HCT116 (cell line): ENCODE measurements around the gene TAF15.

Experiments
- CEBPB ChIP-seq: IDR thresholded peaks from 2 replicates; pipeline ENCODE4 v1.6.1; 2012; ENCODE audit warnings: low read depth
- POLR2A ChIP-seq: IDR thresholded peaks from 2 replicates; pipeline ENCODE4 v1.7.0; 2011; ENCODE audit warnings: borderline replicate concordance; ENCODE audit not compliant: insufficient read depth, insufficient read length; ENCODE audit errors: extremely low read depth
- RAD21 ChIP-seq: IDR thresholded peaks from 2 replicates; pipeline ENCODE4 v1.6.1; 2012; ENCODE audit warnings: low read depth, mild to moderate bottlenecking
- SIN3A ChIP-seq: IDR thresholded peaks from 2 replicates; pipeline ENCODE4 v1.6.1; 2012; ENCODE audit warnings: low read depth
- SP1 ChIP-seq: IDR thresholded peaks from 2 replicates; pipeline ENCODE4 v1.6.1; 2012; ENCODE audit warnings: low read depth
- ZNF274 ChIP-seq: fragments of 200-500 bp; sonication (Bioruptor generic); IDR thresholded peaks from 2 replicates; pipeline ENCODE4 v1.6.1; 2014; ENCODE audit warnings: mild to moderate bottlenecking, low read depth, low read length, inconsistent platforms
- TF ChIP-seq, protein P1 (sequence below), 3 experiments: fragments of 200-600 bp in 1 of 3; sonication (generic) in 1 of 3; IDR thresholded peaks in 2 of 3; conservative IDR thresholded peaks in 1 of 3; 2 replicates each; pipeline ENCODE4 v1.5.1; 2012 to 2017; ENCODE audit warnings: low read depth in 2 of 3, low read length in 2 of 3, antibody characterized with exemption in 1 of 3, borderline replicate concordance in 1 of 3, control low read depth in 1 of 3, mild to moderate bottlenecking in 1 of 3, mixed read lengths in 1 of 3, mixed run types in 1 of 3, moderate library complexity in 1 of 3; ENCODE audit not compliant: insufficient read depth in 1 of 3
- TF ChIP-seq, protein P2 (sequence below): IDR thresholded peaks from 2 replicates; pipeline ENCODE4 v1.6.1; 2012
- TF ChIP-seq, protein P3 (sequence below): IDR thresholded peaks from 2 replicates; pipeline ENCODE4 v1.6.1; 2012; ENCODE audit warnings: low read depth
- TF ChIP-seq, protein P4 (sequence below): IDR thresholded peaks from 2 replicates; pipeline ENCODE4 v1.6.1; 2012

DNA sequence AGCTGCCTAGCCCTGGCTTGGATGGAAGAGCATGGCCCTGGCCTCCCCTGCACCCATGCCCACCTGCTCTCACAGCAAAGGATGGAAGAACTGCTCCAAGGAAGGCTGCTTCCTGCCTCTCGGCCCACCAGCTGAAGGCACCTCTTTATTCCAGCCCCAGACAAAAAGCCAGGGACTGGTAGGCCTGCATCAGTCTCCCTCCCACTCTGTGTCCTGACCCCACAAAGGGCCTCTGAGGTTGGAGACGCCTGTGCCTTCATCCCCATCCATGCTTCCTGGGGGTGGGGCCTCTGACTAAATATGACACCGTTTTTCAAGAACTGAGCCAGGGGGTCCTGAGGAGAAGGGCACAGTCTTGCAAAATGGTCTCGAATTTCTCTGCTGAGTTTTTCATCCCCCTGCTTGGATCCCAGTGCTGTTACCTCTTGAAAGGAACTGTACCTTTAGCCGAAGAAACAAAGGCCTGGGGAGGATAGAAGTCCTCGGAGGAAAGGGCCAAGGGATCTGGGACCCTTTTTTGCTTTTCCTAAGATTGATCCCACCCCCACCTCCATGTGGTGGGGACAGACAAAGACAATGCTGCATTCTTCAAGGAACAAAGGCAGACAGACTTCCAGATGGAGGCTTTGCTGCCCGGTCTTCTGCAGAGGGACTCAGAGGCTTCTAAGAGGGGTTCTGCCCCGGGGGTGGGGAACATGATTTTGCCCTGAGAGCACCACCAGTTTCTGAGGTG lies 43.4 kb upstream of the TAF15 start:
- TF ChIP-seq, protein P1, sequence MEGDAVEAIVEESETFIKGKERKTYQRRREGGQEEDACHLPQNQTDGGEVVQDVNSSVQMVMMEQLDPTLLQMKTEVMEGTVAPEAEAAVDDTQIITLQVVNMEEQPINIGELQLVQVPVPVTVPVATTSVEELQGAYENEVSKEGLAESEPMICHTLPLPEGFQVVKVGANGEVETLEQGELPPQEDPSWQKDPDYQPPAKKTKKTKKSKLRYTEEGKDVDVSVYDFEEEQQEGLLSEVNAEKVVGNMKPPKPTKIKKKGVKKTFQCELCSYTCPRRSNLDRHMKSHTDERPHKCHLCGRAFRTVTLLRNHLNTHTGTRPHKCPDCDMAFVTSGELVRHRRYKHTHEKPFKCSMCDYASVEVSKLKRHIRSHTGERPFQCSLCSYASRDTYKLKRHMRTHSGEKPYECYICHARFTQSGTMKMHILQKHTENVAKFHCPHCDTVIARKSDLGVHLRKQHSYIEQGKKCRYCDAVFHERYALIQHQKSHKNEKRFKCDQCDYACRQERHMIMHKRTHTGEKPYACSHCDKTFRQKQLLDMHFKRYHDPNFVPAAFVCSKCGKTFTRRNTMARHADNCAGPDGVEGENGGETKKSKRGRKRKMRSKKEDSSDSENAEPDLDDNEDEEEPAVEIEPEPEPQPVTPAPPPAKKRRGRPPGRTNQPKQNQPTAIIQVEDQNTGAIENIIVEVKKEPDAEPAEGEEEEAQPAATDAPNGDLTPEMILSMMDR (IDR thresholded peaks at IDR 0.05 in 2 of 3, conservative IDR thresholded peaks at IDR 0.05 in 1 of 3; ENCODE audit: borderline replicate concordance in 1 of 3, insufficient read depth in 1 of 3, low read depth in 2 of 3, low read length in 2 of 3): no peak
- TF ChIP-seq CEBPB (no peak), SP1 (no peak), RAD21 (no peak), POLR2A (no peak), SIN3A (no peak), ZNF274 (no peak)
- TF ChIP-seq, protein P2, sequence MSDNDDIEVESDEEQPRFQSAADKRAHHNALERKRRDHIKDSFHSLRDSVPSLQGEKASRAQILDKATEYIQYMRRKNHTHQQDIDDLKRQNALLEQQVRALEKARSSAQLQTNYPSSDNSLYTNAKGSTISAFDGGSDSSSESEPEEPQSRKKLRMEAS: no peak
- TF ChIP-seq, protein P3, sequence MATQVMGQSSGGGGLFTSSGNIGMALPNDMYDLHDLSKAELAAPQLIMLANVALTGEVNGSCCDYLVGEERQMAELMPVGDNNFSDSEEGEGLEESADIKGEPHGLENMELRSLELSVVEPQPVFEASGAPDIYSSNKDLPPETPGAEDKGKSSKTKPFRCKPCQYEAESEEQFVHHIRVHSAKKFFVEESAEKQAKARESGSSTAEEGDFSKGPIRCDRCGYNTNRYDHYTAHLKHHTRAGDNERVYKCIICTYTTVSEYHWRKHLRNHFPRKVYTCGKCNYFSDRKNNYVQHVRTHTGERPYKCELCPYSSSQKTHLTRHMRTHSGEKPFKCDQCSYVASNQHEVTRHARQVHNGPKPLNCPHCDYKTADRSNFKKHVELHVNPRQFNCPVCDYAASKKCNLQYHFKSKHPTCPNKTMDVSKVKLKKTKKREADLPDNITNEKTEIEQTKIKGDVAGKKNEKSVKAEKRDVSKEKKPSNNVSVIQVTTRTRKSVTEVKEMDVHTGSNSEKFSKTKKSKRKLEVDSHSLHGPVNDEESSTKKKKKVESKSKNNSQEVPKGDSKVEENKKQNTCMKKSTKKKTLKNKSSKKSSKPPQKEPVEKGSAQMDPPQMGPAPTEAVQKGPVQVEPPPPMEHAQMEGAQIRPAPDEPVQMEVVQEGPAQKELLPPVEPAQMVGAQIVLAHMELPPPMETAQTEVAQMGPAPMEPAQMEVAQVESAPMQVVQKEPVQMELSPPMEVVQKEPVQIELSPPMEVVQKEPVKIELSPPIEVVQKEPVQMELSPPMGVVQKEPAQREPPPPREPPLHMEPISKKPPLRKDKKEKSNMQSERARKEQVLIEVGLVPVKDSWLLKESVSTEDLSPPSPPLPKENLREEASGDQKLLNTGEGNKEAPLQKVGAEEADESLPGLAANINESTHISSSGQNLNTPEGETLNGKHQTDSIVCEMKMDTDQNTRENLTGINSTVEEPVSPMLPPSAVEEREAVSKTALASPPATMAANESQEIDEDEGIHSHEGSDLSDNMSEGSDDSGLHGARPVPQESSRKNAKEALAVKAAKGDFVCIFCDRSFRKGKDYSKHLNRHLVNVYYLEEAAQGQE: no peak
- TF ChIP-seq, protein P4, sequence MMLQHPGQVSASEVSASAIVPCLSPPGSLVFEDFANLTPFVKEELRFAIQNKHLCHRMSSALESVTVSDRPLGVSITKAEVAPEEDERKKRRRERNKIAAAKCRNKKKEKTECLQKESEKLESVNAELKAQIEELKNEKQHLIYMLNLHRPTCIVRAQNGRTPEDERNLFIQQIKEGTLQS: no peak
